Transverse colon (tissue), 4 donors: ENCODE measurements around the gene TBL1X. TPM values are rescaled to one million over a fixed set of nuclear protein-coding genes. Genes with fewer than 3 reads are reported as not detected.

Experiments
- DNase-seq: peaks from one replicate; pipeline ENCODE4 v3.0.0-alpha.2; 2019
- H3K27ac ChIP-seq, 4 donors: fragments of 200-600 bp; sonication (generic); 2 replicates each; pipeline ENCODE4 v1.5.1; 2016 to 2018; ENCODE audit warnings: inconsistent platforms in 4 of 4
- H3K27me3 ChIP-seq: fragments of 200-600 bp; sonication (generic); 2 replicates; pipeline ENCODE4 v1.5.1; 2017; ENCODE audit warnings: inconsistent platforms
- H3K36me3 ChIP-seq, 4 donors: fragments of 200-600 bp; sonication (generic); 2 replicates each; pipeline ENCODE4 v1.5.1; 2017 to 2019; ENCODE audit warnings: inconsistent platforms in 4 of 4
- H3K4me1 ChIP-seq, 4 donors: fragments of 200-600 bp; sonication (generic); 2 replicates each; pipeline ENCODE4 v1.5.1; 2017 to 2020; ENCODE audit warnings: inconsistent platforms in 4 of 4
- H3K4me3 ChIP-seq, 4 donors: fragments of 200-600 bp; sonication (generic); 1 replicate in 1 of 4; 2 replicates in 3 of 4; pipeline versions ENCODE4 v1.5.1 to v1.6.1; 2017 to 2019; ENCODE audit warnings: inconsistent platforms in 4 of 4
- H3K9me3 ChIP-seq, 2 donors: fragments of 200-600 bp; sonication (generic); 2 replicates each; pipeline ENCODE4 v1.5.1; 2017 to 2019; ENCODE audit warnings: inconsistent platforms in 2 of 2
- CTCF ChIP-seq, 5 experiments: fragments of 200-600 bp in 3 of 5; fragments of 450-650 bp in 2 of 5; sonication (generic) in 3 of 5; IDR thresholded peaks; 1 replicate in 2 of 5; 2 replicates in 3 of 5; pipeline ENCODE4 v1.5.1; 2016 to 2017; ENCODE audit warnings: antibody characterized with exemption in 5 of 5, inconsistent platforms in 3 of 5, mild to moderate bottlenecking in 2 of 5, moderate library complexity in 1 of 5
- EP300 ChIP-seq: sonication (generic); formaldehyde crosslinking; IDR thresholded peaks from one replicate; pipeline ENCODE4 v1.6.1; 2017; ENCODE audit warnings: antibody characterized with exemption, low read depth
- POLR2A ChIP-seq: fragments of 450-650 bp; IDR thresholded peaks from one replicate; pipeline ENCODE4 v1.6.1; 2016; ENCODE audit warnings: antibody characterized with exemption, mild to moderate bottlenecking, moderate library complexity
- POLR2AphosphoS5 ChIP-seq, 3 donors: sonication (generic); formaldehyde crosslinking; IDR thresholded peaks; one replicate each; pipeline ENCODE4 v1.6.1; 2016; ENCODE audit warnings: antibody characterized with exemption in 3 of 3
- WGBS, 2 donors: methylation state at CpG; one replicate each; pipeline ENCODE4 v1.1.5; 2018; ENCODE audit warnings: low coverage in 1 of 2; 5-methylcytosine and 5-hydroxymethylcytosine counted together
- in situ Hi-C, 4 donors: fragments of 200-750 bp; cut with MboI; loops; one replicate each; pipeline versions ENCODE4 v1.15.0 to v1.15.1; 2017; ENCODE audit warnings: low sequenced_read_pairs in 3 of 4, low pct_ligation_motif_present in 1 of 4, low pct_unique_long_range_greater_than_20kb in 1 of 4
- intact Hi-C: fragments of 100-400 bp; cut with DNase I; formaldehyde crosslinking; loops from one replicate; pipeline ENCODE4 v1.15.1; 2023; ENCODE audit warnings: low total_unique reads
- total RNA-seq, 4 donors: library from RNA; depleted of rRNA; stranded (reverse); fragments of >200 nt; gene quantifications; one replicate each; pipeline ENCODE4 v1.1.0, GENCODE V29; 2016

The TBL1X gene
- total RNA-seq, 4 donors from 2014 or later = 3.4 to 16.8 (median 13.0) TPM

- 70 to 74% methylated on average over 2 to 7 of the region's 7 CpGs for WGBS, 2 donors
- H3K27ac ChIP-seq = peak overlapping the region in 3 of 4 donors; percentile 33 to 59 (median 49)
- TF ChIP-seq POLR2AphosphoS5 (IDR thresholded peaks at IDR 0.05) (no peak), EP300 (no peak), CTCF (IDR thresholded peaks at IDR 0.05) (no peak), POLR2A (no peak)
- H3K4me3 ChIP-seq = no peak overlapping the region
- no peaks in the 10 kb centered on the region for H3K36me3 ChIP-seq
- intact Hi-C loops = no loop called here
- H3K4me1 ChIP-seq = no peaks in the 10 kb centered on the region
- no peaks in the 10 kb centered on the region for H3K9me3 ChIP-seq
- in situ Hi-C loops = no loop called here
- no peaks in the 10 kb centered on the region for H3K27me3 ChIP-seq
- DNase-seq = no peak
Observed at GRCh38 chrX:9634551-9634950, 169.7 kb downstream of the TBL1X start.

- TF ChIP-seq EP300 = no peak
- Histone ChIP-seq H3K4me1 (no peaks in the 10 kb centered on the region), H3K27me3 (no peaks in the 10 kb centered on the region), H3K36me3 (no peaks in the 10 kb centered on the region), H3K4me3 (no peak overlapping the region), H3K9me3 (no peaks in the 10 kb centered on the region), H3K27ac (peak overlapping the region in 3 of 4 donors; percentile 33 to 59 (median 49))
- WGBS, 2 donors = 82% methylated on average over 4 of the region's 4 CpGs; no CpG with 5 or more reads in 1 of the 2 donors
- intact Hi-C loops = no loop called here
- no peak for DNase-seq
- in situ Hi-C loops = no loop called here
Observed at GRCh38 chrX:9635368-9635767, 170.5 kb downstream of the TBL1X start.

DNA sequence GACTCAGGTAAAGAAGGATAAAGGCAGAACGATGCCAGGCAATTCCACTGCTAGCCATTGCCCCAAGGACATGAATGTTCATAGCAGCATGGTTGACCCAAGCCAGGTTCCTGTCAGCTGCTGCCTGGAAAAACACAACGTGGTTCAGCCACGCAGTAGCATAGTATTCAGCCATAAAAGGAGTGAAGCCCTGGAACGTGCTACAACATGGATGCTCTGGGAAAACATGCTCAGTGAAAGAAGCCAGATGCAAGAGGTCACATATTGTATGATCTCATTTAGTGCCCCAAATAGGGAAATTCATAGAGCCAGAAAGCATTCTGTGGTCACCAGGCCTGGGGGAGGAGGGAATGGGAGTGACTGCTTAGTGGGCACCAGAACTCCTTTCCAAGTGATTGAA lies 170.9 kb downstream of the TBL1X start:
- intact Hi-C loops = no loop called here

GRCh38 chrX:9638871-9639270 lies 174.0 kb downstream of the TBL1X start:
- in situ Hi-C loops = no loop called here
- no peak for TF ChIP-seq CTCF (IDR thresholded peaks at IDR 0.05)
- TF ChIP-seq POLR2A = no peak
- no peak for TF ChIP-seq POLR2AphosphoS5 (IDR thresholded peaks at IDR 0.05)
- no peak for TF ChIP-seq EP300
- H3K36me3 ChIP-seq = no peaks in the 10 kb centered on the region
- no peaks in the 10 kb centered on the region for H3K9me3 ChIP-seq
- no peaks in the 10 kb centered on the region for H3K27me3 ChIP-seq
- DNase-seq = no peak
- H3K4me3 ChIP-seq = no peak overlapping the region
- H3K4me1 ChIP-seq = no peaks in the 10 kb centered on the region
- no peak overlapping the region for H3K27ac ChIP-seq
- intact Hi-C loops = no loop called here

More for the DNA sequence above, 170.9 kb downstream of the TBL1X start:
- no peaks in the 10 kb centered on the region for H3K36me3 ChIP-seq
- H3K4me1 ChIP-seq = no peaks in the 10 kb centered on the region
- H3K4me3 ChIP-seq = no peak overlapping the region
- DNase-seq = no peak
- H3K27ac ChIP-seq = peak overlapping the region in 3 of 4 donors; percentile 33 to 59 (median 49)
- TF ChIP-seq EP300 (peak; percentile 31), POLR2A (no peak), POLR2AphosphoS5 (IDR thresholded peaks at IDR 0.05) (peak; percentile 35 to 61 (median 56)), CTCF (IDR thresholded peaks at IDR 0.05) (no peak)
- WGBS, 2 donors = 71% methylated on average over 4 of the region's 4 CpGs; no CpG with 5 or more reads in 1 of the 2 donors
- H3K9me3 ChIP-seq = no peaks in the 10 kb centered on the region
- in situ Hi-C loops = no loop called here
- H3K27me3 ChIP-seq = no peaks in the 10 kb centered on the region

DNA sequence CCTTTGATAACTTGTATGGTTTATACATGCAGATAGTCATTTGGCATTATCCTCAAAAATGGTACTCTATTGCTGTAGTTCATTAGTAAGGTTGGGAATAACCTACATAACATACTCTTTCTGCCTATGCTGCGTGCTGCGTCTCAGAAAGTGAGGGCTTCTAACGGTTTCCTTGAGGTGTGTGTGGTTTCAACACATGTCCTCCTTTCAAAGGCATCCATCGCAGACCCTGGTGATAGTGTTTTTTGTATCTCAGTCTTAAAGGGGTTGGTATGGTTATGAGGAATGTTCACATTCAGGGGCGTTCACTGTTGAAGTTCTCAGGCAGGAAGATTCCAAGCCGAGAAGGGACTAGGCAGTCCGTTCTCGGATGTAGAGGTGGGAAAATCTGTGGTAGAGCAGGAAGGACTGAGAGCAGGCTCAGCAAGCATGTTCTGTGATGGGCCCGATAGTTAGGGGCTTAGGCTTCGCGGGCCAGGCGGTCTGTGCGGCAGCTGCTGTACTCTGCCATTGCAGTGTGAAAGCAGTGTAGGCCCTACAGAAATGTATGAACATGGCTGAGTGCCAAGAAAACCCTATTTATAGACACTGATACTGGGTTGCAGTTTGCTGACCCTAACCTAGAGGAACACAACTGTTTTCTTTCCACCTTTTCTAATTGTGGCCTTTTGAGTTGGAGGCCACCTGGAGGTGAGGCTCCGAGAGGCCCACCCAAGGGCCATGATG lies 177.6 kb downstream of the TBL1X start:
- 90% methylated on average over 14 of the region's 14 CpGs; no CpG with 5 or more reads in 1 of the 2 donors for WGBS, 2 donors
- no peak for TF ChIP-seq CTCF (IDR thresholded peaks at IDR 0.05)
- no peak for TF ChIP-seq POLR2A
- Histone ChIP-seq H3K27ac (no peak overlapping the region), H3K36me3 (no peaks in the 10 kb centered on the region), H3K4me3 (no peak overlapping the region), H3K27me3 (no peaks in the 10 kb centered on the region), H3K4me1 (peaks cover 0 to under 1% (median under 1%) of the 10 kb centered on the region in 4 donors), H3K9me3 (no peaks in the 10 kb centered on the region)
- intact Hi-C loops (loop anchor here (10.0 kb wide), 1 partner anchor 158 kb away; no protein-coding TSS in a partner anchor), in situ Hi-C loops (no loop called here)
- no peak for DNase-seq
